ACC112 (cell line): ENCODE data around the gene HAND1.

ENCODE experiments used
- H2AFZ ChIP-seq: fragments of 200-600 bp; sonication (generic); one replicate; pipeline ENCODE4 v1.6.0; 2017; ENCODE audit warnings: antibody characterized with exemption, low read length; ENCODE audit not compliant: unreplicated experiment
- H3K27ac ChIP-seq: fragments of 200-600 bp; sonication (generic); 2 replicates; pipeline ENCODE4 v1.5.1; 2014; ENCODE audit warnings: low read depth, mild to moderate bottlenecking, antibody characterized with exemption, low read length, moderate library complexity
- H3K27me3 ChIP-seq: fragments of 200-600 bp; sonication (generic); 2 replicates; pipeline ENCODE4 v1.6.1; 2014; ENCODE audit warnings: mild to moderate bottlenecking, antibody characterized with exemption, low read length, moderate library complexity, mixed read lengths; ENCODE audit not compliant: insufficient read depth
- H3K36me3 ChIP-seq: fragments of 200-600 bp; sonication (generic); 2 replicates; pipeline ENCODE4 v1.6.1; 2016; ENCODE audit warnings: mild to moderate bottlenecking, antibody characterized with exemption, low read length, moderate library complexity, mixed read lengths; ENCODE audit not compliant: insufficient read depth
- H3K4me1 ChIP-seq: fragments of 200-600 bp; sonication (generic); one replicate; pipeline ENCODE4 v1.6.1; 2016; ENCODE audit warnings: low read length, mixed read lengths; ENCODE audit not compliant: insufficient read depth, unreplicated experiment, control insufficient read depth
- H3K4me3 ChIP-seq: fragments of 200-600 bp; sonication (generic); 2 replicates; pipeline ENCODE4 v1.5.1; 2014; ENCODE audit warnings: mild to moderate bottlenecking, low read depth, low read length
- H3K79me2 ChIP-seq: fragments of 200-600 bp; sonication (generic); one replicate; pipeline ENCODE4 v1.6.0; 2016; ENCODE audit warnings: low read length; ENCODE audit not compliant: control insufficient read depth, unreplicated experiment, insufficient read depth

HAND1 gene

DNA sequence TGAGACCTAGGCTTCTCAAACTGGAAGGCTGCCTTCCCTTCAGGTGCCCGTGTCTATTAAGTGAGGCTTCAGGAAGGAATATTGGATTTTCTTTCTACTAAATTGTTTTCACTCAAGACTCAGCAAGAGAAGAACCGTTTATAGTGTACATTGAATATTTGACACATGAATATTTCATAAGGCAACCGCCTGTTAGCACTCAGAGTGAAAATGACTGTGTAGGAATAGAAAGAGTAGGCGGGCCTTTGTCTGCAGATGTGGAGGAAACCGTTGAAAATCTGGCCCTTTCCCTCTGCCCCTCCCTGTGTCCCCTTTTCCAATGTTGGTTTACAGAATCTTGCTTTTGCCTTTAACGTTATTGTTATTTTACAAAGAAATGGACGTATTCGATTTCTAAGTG lies 26.1 kb downstream of the HAND1 start:
- H3K79me2 ChIP-seq, result peaks cover 29% of the 10 kb centered on the region
- H3K4me1 ChIP-seq, result peaks cover 14% of the 10 kb centered on the region
- H3K36me3 ChIP-seq, result peaks cover 15% of the 10 kb centered on the region; the same call in 1 of the 2 replicates
- no peaks in the 10 kb centered on the region for H3K27me3 ChIP-seq
- no peak overlapping the region for H3K27ac ChIP-seq
- H2AFZ ChIP-seq, result no peak overlapping the region
- H3K4me3 ChIP-seq, result no peak overlapping the region

DNA sequence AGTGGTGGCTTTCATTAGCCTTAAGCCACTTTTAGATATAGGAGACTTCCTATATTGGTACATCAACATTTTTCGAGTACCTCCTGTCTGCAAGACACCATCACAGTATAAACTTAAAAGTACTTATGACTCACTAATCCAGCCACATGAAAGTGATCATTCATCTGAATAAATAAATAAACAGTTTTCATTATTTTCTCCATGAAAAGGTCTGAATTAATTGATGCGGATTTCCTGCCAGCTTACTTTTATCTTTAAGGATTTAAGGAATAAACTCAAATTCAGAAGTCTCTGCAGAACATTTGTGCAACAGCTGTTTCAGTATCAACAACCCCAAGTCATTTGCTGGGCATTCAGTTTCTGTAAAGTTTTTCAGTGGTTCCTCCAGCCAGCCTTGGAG lies 28.2 kb downstream of the HAND1 start:
- Histone ChIP-seq H3K27ac (no peak overlapping the region), H3K4me3 (no peak overlapping the region), H3K4me1 (peaks cover 14% of the 10 kb centered on the region), H3K36me3 (peaks cover 11% of the 10 kb centered on the region; the same call in 1 of the 2 replicates), H3K27me3 (no peaks in the 10 kb centered on the region), H3K79me2 (peaks cover 33% of the 10 kb centered on the region), H2AFZ (no peak overlapping the region)

DNA sequence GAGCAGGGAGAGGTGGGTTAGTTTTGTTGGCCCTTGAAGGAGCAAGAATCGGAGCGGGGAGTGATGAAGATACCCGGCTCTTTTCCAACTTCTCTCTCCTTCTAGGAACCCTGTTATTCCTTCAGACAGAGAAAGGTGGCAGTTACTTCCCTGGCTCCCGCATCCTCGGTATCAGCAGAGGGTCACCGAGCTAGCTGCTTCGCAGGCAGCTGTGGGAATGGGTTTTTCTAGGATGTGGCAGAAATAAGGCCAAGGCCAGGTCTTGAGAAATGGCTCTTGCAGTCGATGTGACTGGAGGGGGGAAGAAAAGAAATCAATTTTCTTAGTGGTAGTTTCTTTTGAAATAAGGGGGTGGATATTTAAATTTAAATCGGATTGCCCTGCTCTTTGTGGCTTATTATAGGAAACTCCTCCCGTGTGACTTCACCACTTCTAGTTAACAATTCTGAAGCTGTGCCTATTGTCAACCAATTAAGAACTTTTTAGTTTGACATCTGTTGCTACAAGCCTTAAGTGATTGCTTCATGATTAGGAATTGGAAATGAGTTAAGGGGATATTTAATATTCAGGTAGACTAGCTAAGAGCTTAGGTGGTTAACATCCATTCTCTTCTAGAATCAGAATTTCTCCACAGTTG lies 30.8 kb downstream of the HAND1 start:
- Histone ChIP-seq H3K36me3 (peaks cover 11% of the 10 kb centered on the region; the same call in 1 of the 2 replicates), H2AFZ (peak overlapping the region; percentile 6), H3K79me2 (peaks cover 45% of the 10 kb centered on the region), H3K27ac (no peak overlapping the region), H3K27me3 (no peaks in the 10 kb centered on the region), H3K4me1 (peaks cover 14% of the 10 kb centered on the region), H3K4me3 (peak overlapping the region; percentile 84)

DNA sequence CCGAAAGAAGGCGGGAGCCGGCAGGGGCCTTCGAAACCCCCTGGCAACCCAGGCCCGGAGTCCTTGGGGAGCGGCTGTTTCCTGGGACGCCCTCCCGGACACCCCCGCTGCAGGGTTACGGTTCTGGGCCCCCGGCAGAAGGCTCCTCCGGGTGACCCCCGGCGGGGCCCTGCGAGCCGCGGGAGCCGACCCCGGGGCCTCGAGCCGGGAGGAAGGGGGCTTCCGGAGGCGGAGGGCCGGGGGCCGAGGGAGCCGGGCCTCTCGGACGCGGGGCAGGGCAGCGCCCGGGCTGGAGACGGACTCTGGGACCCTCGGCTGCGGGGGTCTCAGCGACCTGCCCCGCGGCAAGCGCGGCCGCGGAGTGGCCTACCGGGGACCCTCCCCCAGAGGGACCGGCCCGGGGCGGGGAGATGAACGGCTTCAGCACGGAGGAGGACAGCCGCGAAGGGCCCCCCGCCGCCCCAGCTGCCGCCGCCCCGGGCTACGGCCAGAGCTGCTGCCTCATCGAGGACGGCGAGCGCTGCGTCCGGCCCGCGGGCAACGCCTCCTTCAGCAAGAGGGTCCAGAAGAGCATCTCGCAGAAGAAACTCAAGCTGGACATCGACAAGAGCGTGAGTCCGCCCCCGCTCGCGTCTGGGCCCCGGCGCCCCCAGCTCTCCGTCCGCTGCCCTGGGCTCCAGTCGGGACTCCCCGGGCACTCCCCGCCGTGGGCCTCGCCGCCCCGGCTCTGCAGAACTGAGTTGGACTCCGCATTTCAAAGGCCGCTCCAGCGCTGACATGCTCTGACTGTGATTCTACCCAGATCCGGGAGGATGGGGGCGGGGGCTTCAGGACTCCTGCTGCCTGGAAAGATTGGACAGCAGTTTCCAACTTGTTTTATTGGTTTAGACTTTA lies 31.6 kb downstream of the HAND1 start:
- Histone ChIP-seq H3K4me1 (peaks cover 14% of the 10 kb centered on the region), H3K79me2 (peaks cover 45% of the 10 kb centered on the region), H3K4me3 (peak overlapping the region; percentile 84), H3K27me3 (no peaks in the 10 kb centered on the region), H2AFZ (peak overlapping the region; percentile 58), H3K27ac (peak overlapping the region; percentile 19; the same call in 1 of the 2 replicates), H3K36me3 (peaks cover 8% of the 10 kb centered on the region; the same call in 1 of the 2 replicates)

DNA sequence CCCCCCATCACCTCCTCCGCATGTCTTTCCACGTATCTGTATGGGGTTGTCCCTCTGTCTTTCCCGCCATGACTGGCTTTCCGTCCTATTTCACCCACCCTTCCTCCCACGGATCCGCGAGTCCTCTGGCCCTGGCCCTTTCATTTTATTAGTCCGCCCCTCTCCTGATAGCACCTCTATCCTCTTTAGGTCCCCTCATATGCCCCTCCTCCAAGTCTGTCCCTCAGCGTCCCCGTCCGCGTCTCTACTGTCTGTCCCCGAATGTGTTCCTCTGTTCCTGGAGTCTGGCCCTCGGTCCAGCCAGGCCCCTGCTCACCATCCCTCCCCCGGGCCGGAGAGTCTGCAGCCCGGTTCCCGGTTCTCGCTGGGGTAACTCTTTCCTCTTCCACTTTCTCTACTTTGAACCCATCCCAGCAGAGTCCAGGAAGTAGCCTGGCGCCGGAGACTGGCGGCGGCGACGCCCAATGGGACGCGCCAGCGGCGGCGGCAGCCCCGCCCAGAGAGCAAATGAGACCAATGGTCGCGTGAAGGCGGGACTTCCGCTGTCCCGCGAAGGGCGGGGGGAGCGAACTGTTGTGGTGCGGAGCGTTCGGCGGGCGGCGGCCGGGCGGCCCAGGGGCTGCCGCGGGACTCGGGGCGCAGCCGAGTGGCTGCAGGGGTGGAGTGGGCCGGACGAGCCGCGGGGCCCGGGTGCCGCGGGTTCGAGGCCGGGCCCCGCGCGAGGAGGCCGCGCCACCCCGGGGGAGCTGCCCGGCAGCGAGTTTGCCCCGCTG lies 32.4 kb downstream of the HAND1 start, which contains the start of gene SAP30L:
TSS of gene SAP30L (plus strand) at position 576 of the 773 bp plus-strand sequence. CDS start 608 bp downstream, outside the sequence.
- no peaks in the 10 kb centered on the region for H3K27me3 ChIP-seq
- H3K27ac ChIP-seq, result peak within 1 kb of the TSS; percentile 19; the same call in 1 of the 2 replicates
- H3K4me1 ChIP-seq, result peaks cover 14% of the 10 kb centered on the region
- H2AFZ ChIP-seq, result peak within 1 kb of the TSS; percentile 87
- peaks cover 45% of the 10 kb centered on the region for H3K79me2 ChIP-seq
- peak within 1 kb of the TSS; percentile 84 for H3K4me3 ChIP-seq
- peaks cover 6% of the 10 kb centered on the region; the same call in 1 of the 2 replicates for H3K36me3 ChIP-seq

DNA sequence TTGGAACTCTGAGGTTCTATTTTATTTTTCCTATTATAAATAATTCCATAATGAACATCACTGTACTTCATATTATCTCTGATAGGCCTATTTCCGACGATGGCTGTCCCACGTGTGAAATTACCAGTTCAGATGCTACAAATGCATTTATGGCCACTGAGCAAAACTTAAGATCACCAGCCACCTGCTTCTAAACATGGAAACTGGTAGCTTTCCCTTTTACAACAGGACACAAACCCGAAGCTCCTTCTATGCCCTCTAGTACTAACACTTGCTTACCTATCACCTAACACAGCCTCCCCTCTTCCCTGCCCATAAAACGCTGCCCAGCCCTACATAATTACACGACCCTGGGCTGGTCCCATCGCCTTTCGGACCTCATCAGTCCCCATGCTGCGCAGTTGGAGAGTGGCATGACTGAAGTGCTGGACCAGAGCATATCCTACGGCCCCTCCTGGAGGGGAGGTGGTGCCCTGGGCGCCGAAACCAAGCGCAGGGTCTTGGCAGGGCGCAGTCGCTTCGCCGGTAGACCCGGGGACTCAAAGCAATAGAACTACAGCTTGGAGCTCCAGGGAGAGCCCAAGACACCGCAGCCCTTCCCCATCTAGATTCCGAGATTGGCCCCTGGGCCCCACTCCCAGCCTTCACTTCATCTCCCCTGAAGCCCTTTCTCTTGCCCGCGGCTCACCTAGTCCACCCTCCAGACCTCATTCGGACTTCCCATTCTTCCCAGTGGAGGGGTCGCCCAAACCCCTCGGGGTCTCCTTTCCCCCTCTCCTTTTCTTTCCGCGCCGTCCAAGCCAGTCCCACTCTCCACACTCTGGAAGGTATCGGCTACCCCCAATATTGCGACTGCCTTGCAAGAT lies 33.2 kb downstream of the HAND1 start:
- Histone ChIP-seq H3K79me2 (peaks cover 41% of the 10 kb centered on the region), H3K36me3 (peaks cover 8% of the 10 kb centered on the region; the same call in 1 of the 2 replicates), H2AFZ (peak overlapping the region; percentile 87), H3K4me1 (peaks cover 14% of the 10 kb centered on the region), H3K27ac (0 out of 2 replicates have a peak overlapping the region, but pooled peaks have one; percentile 7), H3K4me3 (peak overlapping the region; percentile 84), H3K27me3 (no peaks in the 10 kb centered on the region)

DNA sequence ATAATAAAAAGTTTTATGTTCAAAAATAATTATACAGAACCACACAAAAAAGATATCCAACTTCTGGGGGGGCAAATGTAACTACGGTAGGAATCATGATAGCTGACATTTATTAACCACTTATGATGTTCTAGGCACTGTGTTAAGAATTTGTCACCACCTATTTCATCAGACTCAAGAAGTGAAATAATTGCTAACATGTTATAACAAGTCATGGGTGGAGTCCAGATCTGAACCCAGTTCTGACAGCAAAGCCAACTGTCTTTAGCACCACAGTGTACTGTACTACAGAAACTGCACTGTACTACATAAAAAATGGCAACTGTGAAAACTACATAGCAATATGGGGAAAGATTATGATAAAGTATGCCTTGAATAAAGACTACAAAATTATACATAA lies 35.2 kb downstream of the HAND1 start:
- Histone ChIP-seq H2AFZ (no peak overlapping the region), H3K36me3 (peaks cover 13% of the 10 kb centered on the region; the same call in 1 of the 2 replicates), H3K79me2 (peaks cover 23% of the 10 kb centered on the region), H3K27me3 (no peaks in the 10 kb centered on the region), H3K4me3 (no peak overlapping the region), H3K27ac (no peak overlapping the region), H3K4me1 (peaks cover 4% of the 10 kb centered on the region)

DNA sequence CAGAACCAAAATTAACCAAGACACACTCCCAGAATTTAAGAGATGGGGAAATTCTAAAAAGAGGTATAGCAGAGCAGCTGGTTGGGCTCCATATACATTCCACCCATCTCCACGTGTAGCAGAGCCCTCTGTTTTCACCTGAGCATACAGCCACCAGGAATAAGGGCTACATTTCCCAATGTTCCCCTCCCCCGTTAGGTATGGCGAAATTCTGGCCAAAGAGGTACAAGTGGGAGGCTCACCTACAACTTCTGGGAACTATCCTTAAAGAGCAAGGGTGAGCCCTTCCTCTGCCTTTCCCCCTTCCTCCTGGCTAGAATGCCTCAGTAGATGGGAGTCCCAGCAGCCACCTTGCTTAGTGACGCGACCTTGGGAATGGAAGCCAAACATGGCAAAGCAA lies 37.5 kb downstream of the HAND1 start:
- H3K36me3 ChIP-seq, result peaks cover 25% of the 10 kb centered on the region
- H3K27me3 ChIP-seq, result no peaks in the 10 kb centered on the region
- peaks cover 15% of the 10 kb centered on the region for H3K79me2 ChIP-seq
- H3K4me1 ChIP-seq, result peaks cover 4% of the 10 kb centered on the region
- no peak overlapping the region for H3K27ac ChIP-seq
- no peak overlapping the region for H2AFZ ChIP-seq
- H3K4me3 ChIP-seq, result no peak overlapping the region

DNA sequence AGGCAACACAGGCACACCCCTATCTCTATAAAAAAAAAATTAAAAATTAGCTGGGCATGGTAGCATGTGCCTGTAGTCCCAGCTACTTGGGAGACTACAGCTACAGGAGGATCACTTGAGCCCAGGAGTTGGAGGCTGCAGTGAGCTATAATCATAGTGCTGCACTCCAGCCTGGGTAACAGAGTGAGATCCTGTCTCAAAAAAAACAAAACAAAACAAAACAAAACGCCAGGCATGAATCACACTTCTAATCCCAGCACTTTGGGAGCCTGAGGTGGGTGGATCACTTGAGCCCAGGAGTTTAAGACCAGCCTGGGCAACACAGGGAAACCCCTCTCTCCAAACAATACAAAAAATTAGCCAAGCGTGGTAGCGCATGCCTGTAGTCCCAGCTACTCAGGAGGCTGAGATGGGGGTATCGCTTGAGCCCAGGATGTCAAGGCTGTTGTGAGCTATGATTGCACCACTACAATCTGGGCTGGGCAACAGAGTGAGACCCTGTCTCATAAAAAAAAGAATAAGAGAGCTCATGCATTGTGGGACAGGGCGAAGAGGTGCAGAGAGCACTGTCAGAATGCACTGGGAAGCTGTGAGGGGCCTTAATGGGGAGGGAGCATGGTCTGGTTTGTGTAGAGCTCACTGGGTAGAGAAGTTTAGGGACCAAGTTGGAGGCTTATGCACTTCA lies 40.6 kb downstream of the HAND1 start:
- H2AFZ ChIP-seq, result no peak overlapping the region
- H3K79me2 ChIP-seq, result no peaks in the 10 kb centered on the region
- H3K4me1 ChIP-seq, result peaks cover 4% of the 10 kb centered on the region
- no peak overlapping the region for H3K4me3 ChIP-seq
- no peak overlapping the region for H3K27ac ChIP-seq
- H3K27me3 ChIP-seq, result no peaks in the 10 kb centered on the region
- H3K36me3 ChIP-seq, result peaks cover 25% of the 10 kb centered on the region
